HG02870 (cell line): ENCODE results near the gene CYB5RL.

Experiments
- ATAC-seq: cut with Tn5 transposase; IDR thresholded peaks from one replicate; pipeline ENCODE4 v1.9.1; 2021; ENCODE audit warnings: mild to moderate bottlenecking, moderate library complexity; ENCODE audit not compliant: unreplicated experiment

Gene CYB5RL

DNA sequence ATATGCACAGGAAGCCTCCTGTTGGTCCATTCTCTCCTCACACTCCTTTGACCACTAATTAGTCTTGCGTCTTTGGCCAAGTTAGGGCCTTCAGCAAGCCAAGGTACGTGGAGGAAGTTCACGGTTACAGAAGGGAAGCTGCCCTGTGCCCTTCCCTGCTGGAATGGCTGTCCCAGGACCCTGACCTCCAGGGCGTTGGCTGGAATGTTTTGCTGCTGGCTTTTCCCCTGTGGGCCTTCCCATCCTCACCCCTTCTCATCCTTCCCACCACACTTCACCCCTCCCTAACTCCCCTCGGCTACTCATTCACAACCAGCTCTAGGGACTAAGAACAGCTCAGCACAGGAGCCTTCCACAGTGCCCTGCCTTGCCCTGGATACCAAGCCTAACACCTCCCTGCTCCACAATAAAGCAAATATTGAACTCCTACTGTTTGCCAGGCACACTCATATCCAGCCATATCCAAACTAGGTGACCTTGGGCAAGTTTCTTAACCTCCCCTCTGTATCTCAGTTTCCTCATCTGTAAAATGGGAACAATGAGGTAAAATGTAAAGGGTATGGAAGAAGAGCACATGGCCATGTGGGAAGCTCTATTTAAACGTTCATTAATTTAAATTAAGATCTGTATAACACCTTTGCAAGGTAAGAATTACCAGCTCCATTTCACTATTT, 38.2 kb downstream of the CYB5RL start:
- ATAC-seq, result no peak

DNA sequence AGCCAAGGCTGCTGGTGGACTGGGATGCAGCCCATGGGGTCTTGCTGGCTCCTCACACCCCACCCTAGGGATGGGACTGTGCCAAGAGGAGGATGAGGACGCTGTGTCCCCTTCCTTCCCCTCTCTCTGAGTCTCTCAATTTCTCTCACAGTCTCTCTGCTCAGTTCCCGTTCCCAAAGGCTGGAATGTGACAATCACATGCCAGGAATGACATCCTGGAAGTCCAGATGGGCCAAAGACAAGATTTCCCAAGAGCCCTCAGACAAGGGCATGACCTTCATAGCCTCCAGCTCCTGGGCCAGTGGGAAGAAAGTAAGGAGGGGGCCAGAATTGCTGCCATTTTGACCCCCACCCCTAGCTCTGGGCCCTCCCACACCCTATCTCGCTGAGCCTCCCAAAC, 39.5 kb downstream of the CYB5RL start:
- no peak for ATAC-seq

GRCh38 chr1:54159733-54160316, 40.0 kb downstream of the CYB5RL start:
- ATAC-seq, result no peak

DNA sequence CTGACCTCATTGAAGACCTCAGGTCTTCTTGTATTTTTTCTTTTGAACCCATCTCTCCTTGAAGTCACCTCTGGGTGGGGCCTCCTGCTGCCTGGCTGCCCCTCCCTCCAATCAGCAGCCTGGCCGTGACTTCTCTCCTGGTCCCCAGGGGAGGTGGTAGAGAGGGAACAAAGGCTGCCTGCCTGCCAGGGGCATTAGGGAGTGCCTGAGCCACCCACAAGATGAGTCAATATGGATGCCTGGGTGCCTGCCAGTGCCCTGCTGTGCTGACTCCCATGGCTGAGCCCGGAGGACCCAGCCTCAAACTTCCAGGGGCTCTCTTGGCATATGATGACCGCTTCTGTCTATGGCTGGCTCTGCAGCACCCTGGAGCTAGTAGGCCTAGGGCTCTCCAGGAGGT, 41.8 kb downstream of the CYB5RL start:
- no peak for ATAC-seq

DNA sequence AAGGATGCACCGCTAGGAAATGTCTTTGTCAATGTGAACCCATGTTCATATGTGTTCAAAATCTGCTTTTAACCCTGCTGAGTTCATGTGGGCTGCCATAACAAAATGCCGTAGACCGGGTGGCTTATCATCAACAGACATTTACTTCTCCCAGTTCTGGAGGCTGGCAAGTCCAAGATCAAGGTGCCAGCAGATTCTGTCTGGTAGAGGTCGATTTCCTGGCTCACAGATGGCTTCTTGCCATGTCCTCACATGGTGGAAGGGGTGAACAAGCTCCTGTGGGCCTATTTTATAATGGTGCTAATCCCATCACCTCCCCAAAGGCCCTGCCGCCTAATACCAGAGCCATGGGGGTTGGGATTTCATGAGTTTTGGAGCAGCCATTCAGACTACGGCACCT, 42.4 kb downstream of the CYB5RL start:
- ATAC-seq, result no peak

DNA sequence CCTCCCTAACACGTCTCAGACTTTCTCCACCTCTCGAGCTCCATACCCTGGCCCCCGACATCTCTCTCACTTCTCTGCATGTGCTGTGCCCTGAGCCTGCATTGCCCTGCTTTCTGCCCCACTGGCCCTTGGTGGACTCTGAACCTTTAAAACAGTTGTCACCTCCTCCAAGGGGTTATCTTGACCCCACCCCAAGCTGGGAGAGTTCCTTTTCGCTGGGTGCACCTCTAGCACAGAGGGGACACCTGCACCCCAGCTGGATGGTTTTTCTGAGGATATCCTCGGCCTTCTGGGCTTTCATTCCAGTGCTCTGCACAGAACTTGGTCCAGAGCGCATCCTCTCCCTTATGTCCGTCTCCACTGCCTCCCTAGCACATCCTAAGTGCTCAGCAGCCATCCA, 42.8 kb downstream of the CYB5RL start:
- no peak for ATAC-seq

DNA sequence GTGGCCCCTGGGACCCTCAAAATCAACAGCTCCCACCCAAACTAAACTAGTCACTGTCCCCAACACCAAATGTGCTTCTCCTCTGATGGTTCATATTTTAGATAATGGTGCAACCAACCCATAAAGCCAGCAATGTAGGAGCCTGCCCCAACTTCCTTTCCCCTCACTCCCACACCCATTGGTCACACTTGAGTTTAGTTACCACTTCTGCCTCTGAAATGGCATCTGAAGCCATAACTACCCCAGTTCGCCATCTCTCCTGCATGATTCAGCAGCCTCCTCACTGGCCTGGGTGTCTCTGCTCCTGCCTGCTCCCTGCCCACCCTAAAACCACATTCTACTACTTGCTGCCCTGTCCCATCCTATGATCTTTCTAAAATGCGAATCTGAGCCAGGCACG, 43.6 kb downstream of the CYB5RL start:
- no peak for ATAC-seq

- no peak for ATAC-seq
Observed at GRCh38 chr1:54153535-54154439, 46.0 kb downstream of the CYB5RL start.

- ATAC-seq, result no peak
Observed at GRCh38 chr1:54152696-54153095, 47.1 kb downstream of the CYB5RL start, which contains the start of gene CDCP2. TSS of gene CDCP2 (minus strand) at chr1:54153000. CDS start at chr1:54152922, 78 bp downstream.

- no peak for ATAC-seq
Observed at GRCh38 chr1:54151013-54151412, 48.8 kb downstream of the CYB5RL start.
